Brain microvascular endothelial cell (primary cell): ENCODE measurements around the gene GPR137.

Experiments
- DNase-seq: peaks from one replicate; pipeline ENCODE4 v3.0.0-alpha.2; 2020
- H3K27ac ChIP-seq: fragments of 250-450 bp; sonication (Bioruptor Pico); 2 replicates; pipeline ENCODE4 v1.5.1; 2020; ENCODE audit warnings: mild to moderate bottlenecking, moderate library complexity
- H3K27me3 ChIP-seq: fragments of 250-450 bp; sonication (Bioruptor Pico); replicated peaks from 2 replicates; pipeline ENCODE4 v1.5.1; 2020; ENCODE audit warnings: mild to moderate bottlenecking
- H3K36me3 ChIP-seq: fragments of 250-450 bp; sonication (Bioruptor Pico); replicated peaks from 2 replicates; pipeline ENCODE4 v1.5.1; 2020; ENCODE audit warnings: mild to moderate bottlenecking
- H3K4me3 ChIP-seq: 2 replicates; pipeline ENCODE4 v1.5.1; 2011; ENCODE audit warnings: low read depth, mild to moderate bottlenecking, control low read depth, low read length, moderate library complexity
- CTCF ChIP-seq: IDR thresholded peaks from 2 replicates; pipeline ENCODE4 v1.5.1; 2011; ENCODE audit warnings: low read depth, mild to moderate bottlenecking, moderate library complexity, low read length, control low read depth, inconsistent platforms; ENCODE audit errors: missing control alignments
- in situ Hi-C: cut with HindIII; loops from 2 replicates; pipeline ENCODE4 v1.10.0; 2017; ENCODE audit warnings: low sequenced_read_pairs, low pct_ligation_motif_present

GPR137 gene

GRCh38 chr11:64263947-64264317, 21.7 kb upstream of the GPR137 start:
- H3K36me3 ChIP-seq: peaks cover 73% of the 10 kb centered on the region
- DNase-seq: no peak
- H3K27me3 ChIP-seq: no peaks in the 10 kb centered on the region
- TF ChIP-seq CTCF: no peak
- H3K27ac ChIP-seq: no peak overlapping the region
- in situ Hi-C loops: no loop called here
- H3K4me3 ChIP-seq: no peak overlapping the region

GRCh38 chr11:64264371-64264852, 21.2 kb upstream of the GPR137 start:
- no peak overlapping the region for H3K4me3 ChIP-seq
- no peak overlapping the region for H3K27ac ChIP-seq
- no peak for DNase-seq
- peaks cover 68% of the 10 kb centered on the region for H3K36me3 ChIP-seq
- no peak for TF ChIP-seq CTCF
- in situ Hi-C loops: no loop called here
- no peaks in the 10 kb centered on the region for H3K27me3 ChIP-seq

- TF ChIP-seq CTCF: no peak
- Histone ChIP-seq H3K27ac (no peak overlapping the region), H3K4me3 (no peak overlapping the region), H3K27me3 (no peaks in the 10 kb centered on the region), H3K36me3 (peaks cover 59% of the 10 kb centered on the region)
- in situ Hi-C loops: no loop called here
- no peak for DNase-seq
These were observed 20.2 kb upstream of the GPR137 start for GRCh38 chr11:64265176-64266160.

- in situ Hi-C loops: no loop called here
- H3K4me3 ChIP-seq: no peak overlapping the region
- no peak for TF ChIP-seq CTCF
- peaks cover 55% of the 10 kb centered on the region for H3K36me3 ChIP-seq
- peak; percentile 45 for DNase-seq
- no peaks in the 10 kb centered on the region for H3K27me3 ChIP-seq
- H3K27ac ChIP-seq: no peak overlapping the region
These were observed 19.3 kb upstream of the GPR137 start for GRCh38 chr11:64266339-64266738.

GRCh38 chr11:64267207-64267945, 18.3 kb upstream of the GPR137 start:
- Histone ChIP-seq H3K36me3 (peaks cover 46% of the 10 kb centered on the region), H3K27ac (no peak overlapping the region)
- in situ Hi-C loops: no loop called here

More at GRCh38 chr11:64267207-64267945, 18.3 kb upstream of the GPR137 start:
- no peak for DNase-seq
- Histone ChIP-seq H3K27me3 (no peaks in the 10 kb centered on the region), H3K4me3 (no peak overlapping the region)
- no peak for TF ChIP-seq CTCF
